ENCODE measurements around the gene NCMAP. TPM values are rescaled to one million over a fixed set of nuclear protein-coding genes. Genes with fewer than 3 reads are reported as not detected.

NCMAP gene
- 0.03 TPM for polyA plus RNA-seq (2013, experiment 1 of 2)
- 0.01 TPM for polyA plus RNA-seq (2013, experiment 2 of 2)

GRCh38 chr1:24555591-24556413 is at the start of gene NCMAP:
Gene NCMAP, plus strand, starts transcription at chr1:24556087. Its CDS starts 39,344 bp downstream, at chr1:24595431.
- Histone ChIP-seq H3K27ac (ENCODE audit: low read length, poor library complexity, severe bottlenecking) (no peak within 1 kb of the TSS), H2AFZ (ENCODE audit: low read depth, low read length) (no peak within 1 kb of the TSS), H3K27me3 (ENCODE audit: control insufficient read depth in 1 of 2, insufficient read depth in 1 of 2, low read length in 2 of 2) (peaks cover 18 to 73% of the 10 kb centered on the region in 2 experiments), H2AK5ac (ENCODE audit: low read length, severe bottlenecking) (no peak within 1 kb of the TSS), H3K9me3 (ENCODE audit: control insufficient read depth, low read length) (no peaks in the 10 kb centered on the region), H4K8ac (ENCODE audit: low read length) (no peak within 1 kb of the TSS), H3K18ac (ENCODE audit: low read depth in 1 of 2, low read length in 2 of 2) (no peak within 1 kb of the TSS), H3K4ac (ENCODE audit: low read depth in 1 of 2, low read length in 2 of 2) (no peak within 1 kb of the TSS), H4K91ac (ENCODE audit: low read length) (peak within 1 kb of the TSS; percentile 20), H2BK120ac (ENCODE audit: low read depth, low read length) (no peak within 1 kb of the TSS), H3K4me1 (ENCODE audit: control insufficient read depth, insufficient read depth, low read depth, low read length) (peaks cover 36% of the 10 kb centered on the region), H3K4me3 (ENCODE audit: insufficient read depth in 1 of 2, low read depth in 1 of 2, low read length in 2 of 2) (peak within 1 kb of the TSS in 1 of 2 experiments; percentile 43), H2BK5ac (ENCODE audit: low read depth, low read length, poor library complexity, severe bottlenecking) (no peak within 1 kb of the TSS), H3K9ac (ENCODE audit: low read length) (no peak within 1 kb of the TSS), H3K4me2 (ENCODE audit: low read length, poor library complexity, severe bottlenecking) (peak within 1 kb of the TSS; percentile 75), H2BK12ac (ENCODE audit: low read length in 2 of 2) (peak within 1 kb of the TSS in 1 of 2 experiments; percentile 34), H3K79me1 (replicated peaks; ENCODE audit: low read length, poor library complexity, severe bottlenecking) (no peaks in the 10 kb centered on the region), H2BK15ac (ENCODE audit: low read depth, poor library complexity, severe bottlenecking) (peak within 1 kb of the TSS; percentile 52), H3K14ac (ENCODE audit: low read length in 2 of 2) (peak within 1 kb of the TSS in 1 of 2 experiments; percentile 90), H3K23ac (ENCODE audit: low read length in 2 of 2) (no peak within 1 kb of the TSS), H3K36me3 (ENCODE audit: control insufficient read depth in 1 of 2, insufficient read depth in 2 of 2, low read depth in 1 of 2, low read length in 2 of 2) (no peaks in the 10 kb centered on the region)
- WGBS = 2% methylated on average over 52 of the region's 61 CpGs
- DNase-seq = no peak

- peaks cover 0 to 4% of the 10 kb centered on the region in 2 experiments for H3K27me3 ChIP-seq (ENCODE audit: control insufficient read depth in 1 of 2, insufficient read depth in 1 of 2, low read length in 2 of 2)
- no peak overlapping the region for H2BK5ac ChIP-seq (ENCODE audit: low read depth, low read length, poor library complexity, severe bottlenecking)
- peaks cover 8% of the 10 kb centered on the region for H3K79me1 ChIP-seq (replicated peaks; ENCODE audit: low read length, poor library complexity, severe bottlenecking)
- no peaks in the 10 kb centered on the region for H3K36me3 ChIP-seq (ENCODE audit: control insufficient read depth in 1 of 2, insufficient read depth in 2 of 2, low read depth in 1 of 2, low read length in 2 of 2)
- no peak overlapping the region for H2AK5ac ChIP-seq (ENCODE audit: low read length, severe bottlenecking)
- no peak overlapping the region for H2BK120ac ChIP-seq (ENCODE audit: low read depth, low read length)
- no peak overlapping the region for H4K91ac ChIP-seq (ENCODE audit: low read length)
- H2AFZ ChIP-seq (ENCODE audit: low read depth, low read length) = no peak overlapping the region
- H3K4me1 ChIP-seq (ENCODE audit: control insufficient read depth, insufficient read depth, low read depth, low read length) = peaks cover 9% of the 10 kb centered on the region
- no peak overlapping the region for H3K23ac ChIP-seq (ENCODE audit: low read length in 2 of 2)
- H3K27ac ChIP-seq (ENCODE audit: low read length, poor library complexity, severe bottlenecking) = no peak overlapping the region
- no peak overlapping the region for H3K4me2 ChIP-seq (ENCODE audit: low read length, poor library complexity, severe bottlenecking)
- WGBS = 88% methylated on average over 2 of the region's 5 CpGs
- H2BK12ac ChIP-seq (ENCODE audit: low read length in 2 of 2) = no peak overlapping the region
- no peak overlapping the region for H2BK15ac ChIP-seq (ENCODE audit: low read depth, poor library complexity, severe bottlenecking)
- H3K9ac ChIP-seq (ENCODE audit: low read length) = no peak overlapping the region
- no peak overlapping the region for H4K8ac ChIP-seq (ENCODE audit: low read length)
- no peak overlapping the region for H3K14ac ChIP-seq (ENCODE audit: low read length in 2 of 2)
- H3K4ac ChIP-seq (ENCODE audit: low read depth in 1 of 2, low read length in 2 of 2) = no peak overlapping the region
- H3K4me3 ChIP-seq (ENCODE audit: insufficient read depth in 1 of 2, low read depth in 1 of 2, low read length in 2 of 2) = no peak overlapping the region
- DNase-seq = no peak
- no peaks in the 10 kb centered on the region for H3K9me3 ChIP-seq (ENCODE audit: control insufficient read depth, low read length)
- no peak overlapping the region for H3K18ac ChIP-seq (ENCODE audit: low read depth in 1 of 2, low read length in 2 of 2)
These were observed 49.1 kb upstream of the NCMAP start for GRCh38 chr1:24506691-24507381.

- Histone ChIP-seq H3K18ac (ENCODE audit: low read depth in 1 of 2, low read length in 2 of 2) (no peak overlapping the region), H3K9ac (ENCODE audit: low read length) (no peak overlapping the region), H3K9me3 (ENCODE audit: control insufficient read depth, low read length) (no peaks in the 10 kb centered on the region), H3K27me3 (ENCODE audit: control insufficient read depth in 1 of 2, insufficient read depth in 1 of 2, low read length in 2 of 2) (peaks cover 0 to 4% of the 10 kb centered on the region in 2 experiments), H2BK5ac (ENCODE audit: low read depth, low read length, poor library complexity, severe bottlenecking) (no peak overlapping the region), H4K91ac (ENCODE audit: low read length) (no peak overlapping the region), H3K23ac (ENCODE audit: low read length in 2 of 2) (no peak overlapping the region), H3K4ac (ENCODE audit: low read depth in 1 of 2, low read length in 2 of 2) (no peak overlapping the region), H3K27ac (ENCODE audit: low read length, poor library complexity, severe bottlenecking) (no peak overlapping the region), H4K8ac (ENCODE audit: low read length) (no peak overlapping the region), H3K4me3 (ENCODE audit: insufficient read depth in 1 of 2, low read depth in 1 of 2, low read length in 2 of 2) (no peak overlapping the region), H2AFZ (ENCODE audit: low read depth, low read length) (no peak overlapping the region), H3K4me2 (ENCODE audit: low read length, poor library complexity, severe bottlenecking) (no peak overlapping the region), H3K4me1 (ENCODE audit: control insufficient read depth, insufficient read depth, low read depth, low read length) (peaks cover 6% of the 10 kb centered on the region), H3K14ac (ENCODE audit: low read length in 2 of 2) (no peak overlapping the region), H3K79me1 (replicated peaks; ENCODE audit: low read length, poor library complexity, severe bottlenecking) (peaks cover 9% of the 10 kb centered on the region), H2BK15ac (ENCODE audit: low read depth, poor library complexity, severe bottlenecking) (no peak overlapping the region), H2AK5ac (ENCODE audit: low read length, severe bottlenecking) (no peak overlapping the region), H2BK12ac (ENCODE audit: low read length in 2 of 2) (no peak overlapping the region), H2BK120ac (ENCODE audit: low read depth, low read length) (no peak overlapping the region), H3K36me3 (ENCODE audit: control insufficient read depth in 1 of 2, insufficient read depth in 2 of 2, low read depth in 1 of 2, low read length in 2 of 2) (no peaks in the 10 kb centered on the region)
- WGBS = 96% methylated on average over 4 of the region's 5 CpGs
- no peak for DNase-seq
These were observed 48.5 kb upstream of the NCMAP start for GRCh38 chr1:24507405-24507804.

- Histone ChIP-seq H4K91ac (ENCODE audit: low read length) (no peak overlapping the region), H3K4me2 (ENCODE audit: low read length, poor library complexity, severe bottlenecking) (no peak overlapping the region), H3K27ac (ENCODE audit: low read length, poor library complexity, severe bottlenecking) (no peak overlapping the region), H3K4me3 (ENCODE audit: insufficient read depth in 1 of 2, low read depth in 1 of 2, low read length in 2 of 2) (no peak overlapping the region), H2BK120ac (ENCODE audit: low read depth, low read length) (no peak overlapping the region), H2BK5ac (ENCODE audit: low read depth, low read length, poor library complexity, severe bottlenecking) (no peak overlapping the region), H2BK15ac (ENCODE audit: low read depth, poor library complexity, severe bottlenecking) (no peak overlapping the region), H2BK12ac (ENCODE audit: low read length in 2 of 2) (no peak overlapping the region), H4K8ac (ENCODE audit: low read length) (no peak overlapping the region), H3K14ac (ENCODE audit: low read length in 2 of 2) (no peak overlapping the region), H3K36me3 (ENCODE audit: control insufficient read depth in 1 of 2, insufficient read depth in 2 of 2, low read depth in 1 of 2, low read length in 2 of 2) (no peaks in the 10 kb centered on the region), H2AFZ (ENCODE audit: low read depth, low read length) (no peak overlapping the region), H3K27me3 (ENCODE audit: control insufficient read depth in 1 of 2, insufficient read depth in 1 of 2, low read length in 2 of 2) (no peaks in the 10 kb centered on the region), H3K18ac (ENCODE audit: low read depth in 1 of 2, low read length in 2 of 2) (no peak overlapping the region), H3K79me1 (replicated peaks; ENCODE audit: low read length, poor library complexity, severe bottlenecking) (peaks cover 11% of the 10 kb centered on the region), H2AK5ac (ENCODE audit: low read length, severe bottlenecking) (no peak overlapping the region), H3K4me1 (ENCODE audit: control insufficient read depth, insufficient read depth, low read depth, low read length) (peaks cover 2% of the 10 kb centered on the region), H3K4ac (ENCODE audit: low read depth in 1 of 2, low read length in 2 of 2) (no peak overlapping the region), H3K23ac (ENCODE audit: low read length in 2 of 2) (no peak overlapping the region), H3K9ac (ENCODE audit: low read length) (no peak overlapping the region), H3K9me3 (ENCODE audit: control insufficient read depth, low read length) (no peaks in the 10 kb centered on the region)
- WGBS = 100% methylated on average over 3 of the region's 5 CpGs
- no peak for DNase-seq
These were observed 47.0 kb upstream of the NCMAP start for GRCh38 chr1:24508911-24509310.

Measured in mesenchymal stem cell (in vitro differentiated cells and primary cell).